NCI-H128 (cell line): ENCODE measurements around the gene TRIM14.
"Not testable (repeated sequence)": the region's sequence is repeated elsewhere in the genome, so short reads cannot be mapped to it uniquely, and the experiment has no call there.

ENCODE experiments used
- DNase-seq: peaks from one replicate; lab custom pipeline; 2025; ENCODE audit not compliant: unreplicated experiment; lab: John Stamatoyannopoulos, UW

The TRIM14 gene

DNA sequence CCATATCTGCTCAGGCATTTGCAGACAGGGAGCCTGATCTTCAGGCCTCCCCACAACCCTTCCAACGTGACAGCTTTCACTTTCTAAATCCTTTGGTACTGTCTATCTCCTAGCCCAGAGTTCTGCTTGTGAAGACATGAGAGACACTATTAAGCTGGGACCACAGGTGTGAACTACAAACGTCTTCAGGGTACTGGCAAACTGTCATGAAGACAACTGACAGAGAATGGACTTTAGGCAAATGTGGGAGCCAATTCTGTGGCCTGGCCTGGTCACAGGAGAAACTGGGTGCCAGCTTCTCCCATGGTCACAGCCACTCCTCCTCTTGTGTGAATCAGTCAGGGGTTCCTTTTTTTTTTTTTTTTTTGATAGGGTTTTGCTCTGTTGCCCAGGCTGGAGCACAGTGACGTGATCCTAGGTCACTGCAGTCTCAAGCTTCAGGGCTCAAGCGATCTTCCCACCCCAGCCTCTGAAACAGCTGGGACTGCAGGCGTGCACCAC is 10.4 kb downstream of the TRIM14 start:
- no peak for DNase-seq

DNA sequence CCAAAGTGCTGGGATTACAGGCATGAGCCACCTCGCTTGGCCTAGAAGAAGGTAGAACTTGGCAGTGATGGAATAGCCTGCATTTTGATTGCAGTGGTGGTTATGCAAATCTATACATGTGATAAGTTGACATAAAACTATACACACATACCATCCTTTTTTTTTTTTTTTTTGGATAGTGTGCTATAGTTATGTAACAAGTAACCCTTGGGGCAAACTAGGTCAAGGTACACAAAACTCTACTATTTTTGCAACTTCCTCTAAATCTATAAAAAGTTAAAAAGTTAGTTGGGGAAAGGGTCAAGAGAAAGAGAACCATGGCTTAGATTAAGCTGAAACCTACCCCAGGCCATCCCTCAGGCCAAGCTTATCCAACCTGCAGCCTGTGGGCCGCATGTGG is 11.1 kb downstream of the TRIM14 start:
- DNase-seq = no peak

DNA sequence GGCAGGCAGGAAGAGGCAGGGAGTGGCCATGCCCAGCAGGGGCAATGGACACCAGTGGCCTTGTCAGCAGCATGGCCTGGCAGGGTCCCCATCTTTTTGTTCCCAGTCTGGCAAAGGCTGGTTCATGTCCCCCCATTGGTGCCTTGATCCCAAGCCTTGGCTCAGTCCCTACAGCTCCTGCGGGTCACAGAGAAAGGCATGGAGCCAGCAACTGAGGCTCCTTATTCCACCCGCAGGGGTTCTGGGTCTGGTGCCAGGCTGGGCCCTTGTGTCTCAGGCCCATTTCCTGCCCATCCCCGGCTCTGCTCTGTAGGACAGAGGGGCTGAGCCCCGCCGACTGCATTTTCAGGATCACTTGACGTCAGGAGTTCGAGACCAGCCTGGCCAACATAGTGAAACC is 14.0 kb downstream of the TRIM14 start:
- DNase-seq = no peak

DNA sequence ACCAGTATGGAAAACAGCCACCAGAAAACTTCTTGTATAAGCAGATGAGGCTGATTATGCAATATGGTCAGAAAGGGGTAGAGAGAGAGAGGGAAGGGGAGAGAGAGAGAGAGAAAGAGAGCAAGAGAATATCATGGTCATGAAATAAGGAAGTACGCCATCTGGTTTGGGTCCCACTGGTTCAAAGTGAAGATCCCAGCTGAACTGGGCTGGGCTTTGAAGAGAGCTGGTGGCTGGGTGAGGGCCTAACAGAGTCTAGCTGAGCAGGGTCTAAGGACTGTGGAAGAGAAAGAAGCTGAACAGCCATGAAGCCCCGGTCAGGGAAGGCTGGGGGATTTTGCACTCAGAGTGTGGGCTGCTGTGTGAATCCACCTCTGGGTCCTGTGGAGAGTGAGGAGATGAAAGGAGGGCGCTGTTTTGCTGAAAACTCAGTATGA is 14.6 kb downstream of the TRIM14 start:
- DNase-seq = no peak

DNA sequence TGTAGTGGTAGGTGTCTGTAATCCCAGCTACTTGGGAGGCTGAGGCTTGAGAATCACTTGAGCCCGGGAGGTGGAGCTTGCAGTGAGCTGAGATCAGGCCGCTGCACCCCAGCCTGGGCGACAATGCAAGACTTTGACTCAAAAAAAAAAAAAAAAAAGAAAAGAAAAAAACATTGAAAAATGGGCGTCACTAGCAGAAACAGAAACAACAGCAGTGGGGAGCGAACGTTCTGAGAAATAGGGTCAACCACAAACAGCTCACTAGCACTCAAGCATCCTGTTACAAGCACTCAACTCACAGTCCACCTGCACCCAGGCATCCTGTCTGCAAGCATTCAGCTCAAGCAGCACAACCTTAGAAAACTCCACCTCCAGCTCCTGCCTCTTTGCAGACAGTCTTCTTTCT is 17.2 kb downstream of the TRIM14 start:
- DNase-seq = peak; percentile 33

DNA sequence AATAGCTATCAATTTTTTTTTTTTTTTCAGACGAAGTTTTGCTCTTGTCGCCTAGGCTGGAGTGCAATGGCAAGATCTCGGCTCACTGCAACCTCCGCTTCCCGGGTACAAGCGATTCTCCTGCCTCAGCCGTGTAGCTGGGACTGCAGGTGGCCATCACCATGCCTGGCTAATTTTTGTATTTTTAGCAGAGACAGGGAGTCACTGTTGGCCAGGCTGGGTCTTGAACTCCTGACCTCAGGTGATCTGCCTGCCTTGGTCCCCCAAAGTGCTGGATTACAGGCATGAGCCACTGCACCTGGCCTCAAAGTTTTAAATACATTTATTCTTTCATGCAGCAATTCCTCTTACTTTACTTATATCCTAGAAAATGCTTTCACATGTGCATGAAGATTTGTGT is 17.6 kb downstream of the TRIM14 start:
- DNase-seq = no peak

DNA sequence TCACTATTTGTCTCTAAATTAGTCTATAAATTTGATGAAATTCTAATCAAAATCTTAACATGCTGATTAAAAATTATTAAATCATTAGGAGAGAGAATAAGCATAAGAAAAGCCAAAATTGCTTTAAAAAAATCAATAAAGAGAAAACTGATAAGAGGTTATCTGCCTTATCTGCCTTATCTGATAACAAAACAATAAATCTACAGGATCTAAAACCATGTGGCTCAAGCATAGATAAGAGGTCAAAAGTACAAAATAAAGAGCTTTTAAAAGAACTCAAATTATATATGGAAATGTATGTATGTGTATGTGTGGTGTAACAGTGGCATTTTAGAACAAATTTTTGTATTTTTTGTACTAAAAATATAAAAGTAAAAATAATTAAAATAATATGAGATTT is 18.6 kb downstream of the TRIM14 start:
- DNase-seq = no peak

DNA sequence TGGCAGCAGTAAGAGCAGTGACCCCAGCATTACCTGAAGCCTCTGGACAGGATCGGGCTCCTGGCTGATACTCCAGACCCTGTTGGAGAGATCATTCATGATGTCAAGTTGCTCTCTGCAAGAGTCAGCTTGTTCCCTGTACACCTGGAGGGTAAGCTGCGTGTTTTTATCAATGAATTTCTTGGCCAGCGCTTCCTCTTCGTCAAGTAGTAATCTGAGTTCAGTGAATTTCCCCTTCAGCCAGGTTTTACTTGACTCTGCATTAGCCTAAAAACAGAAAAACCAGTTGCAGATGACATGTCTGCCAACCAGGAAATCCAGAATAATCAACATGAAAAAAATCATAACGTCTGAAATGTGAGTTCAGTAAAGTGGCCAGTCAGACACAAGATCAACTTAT is 19.1 kb downstream of the TRIM14 start:
- peak; percentile 20 for DNase-seq

DNA sequence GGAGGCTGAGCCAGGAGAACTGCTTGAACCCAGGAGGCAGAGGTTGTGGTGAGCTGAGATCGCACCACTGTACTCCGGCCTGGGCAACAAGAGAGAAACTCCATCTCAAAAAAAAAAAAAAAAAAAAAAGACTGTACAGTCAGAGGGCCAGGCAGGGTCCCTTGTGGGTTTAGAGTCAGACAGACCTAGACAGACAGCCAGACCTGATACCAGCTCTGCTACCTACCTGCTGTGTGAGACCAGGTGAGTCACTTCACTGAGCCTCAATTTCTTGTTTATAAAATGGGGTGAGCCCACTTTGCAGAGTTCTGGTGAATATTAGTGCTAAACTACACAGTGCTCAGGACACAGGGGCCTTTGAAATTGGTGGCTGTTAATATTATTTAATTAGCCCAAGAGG is 19.7 kb downstream of the TRIM14 start:
- DNase-seq = no peak

DNA sequence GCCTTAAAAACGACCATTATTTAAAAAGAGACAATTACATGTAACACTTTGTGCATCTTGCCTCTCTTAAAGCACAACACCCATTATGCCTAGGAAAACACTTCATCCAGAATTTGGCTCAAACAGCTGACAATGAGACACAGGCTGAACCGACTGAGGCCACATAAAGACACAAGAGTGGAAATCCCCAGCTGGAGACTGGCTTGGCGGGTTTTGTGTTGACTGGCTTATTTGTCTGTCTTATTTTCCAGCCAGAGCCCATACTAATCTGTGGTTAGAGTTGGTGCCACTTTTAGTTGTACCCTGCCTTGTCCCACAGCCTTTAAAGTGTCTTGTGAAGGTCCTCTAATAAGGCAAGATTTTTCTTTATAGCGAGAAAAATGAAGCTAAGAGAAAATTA is 21.2 kb downstream of the TRIM14 start:
- DNase-seq = no peak

DNA sequence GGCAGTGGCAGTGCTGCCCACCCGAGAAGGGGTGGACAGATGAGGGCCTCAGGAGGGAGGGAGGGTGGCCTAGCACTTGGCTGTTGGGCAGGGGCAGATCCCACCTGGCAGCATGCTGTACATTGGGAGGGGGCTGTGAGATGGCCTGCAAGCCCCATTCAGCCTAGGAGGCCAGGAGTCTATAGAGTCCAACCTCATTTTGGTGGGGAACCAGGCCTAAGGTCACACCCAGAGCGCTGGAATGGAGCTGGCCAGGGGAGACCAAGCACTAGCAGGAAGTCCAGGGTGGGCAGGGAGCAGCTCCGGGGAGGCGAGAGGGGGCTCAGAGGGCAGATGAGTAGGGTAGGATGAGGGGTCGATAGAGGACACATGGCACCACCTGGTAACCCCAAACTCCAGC is 22.9 kb downstream of the TRIM14 start:
- DNase-seq = no peak

DNA sequence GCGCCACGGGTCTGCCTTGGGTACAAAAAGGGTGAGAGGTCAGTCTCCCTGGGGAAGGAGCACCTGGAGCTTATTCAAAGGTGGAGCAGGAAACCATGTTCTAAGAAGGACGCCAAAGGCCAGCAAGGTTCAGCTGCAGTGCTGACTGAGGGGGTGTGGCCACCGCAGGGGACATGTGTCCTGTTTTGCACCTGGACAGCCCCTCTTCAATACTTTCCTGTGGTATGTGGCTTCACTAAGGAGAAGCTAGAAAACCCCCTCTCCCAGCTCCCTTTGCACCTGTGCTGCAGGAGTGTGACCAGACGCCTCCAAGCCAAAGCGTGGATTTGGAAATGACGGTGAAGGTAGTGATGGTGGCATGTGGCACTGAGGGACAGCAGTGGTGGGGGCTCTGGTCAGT is 23.6 kb downstream of the TRIM14 start:
- DNase-seq = no peak

DNA sequence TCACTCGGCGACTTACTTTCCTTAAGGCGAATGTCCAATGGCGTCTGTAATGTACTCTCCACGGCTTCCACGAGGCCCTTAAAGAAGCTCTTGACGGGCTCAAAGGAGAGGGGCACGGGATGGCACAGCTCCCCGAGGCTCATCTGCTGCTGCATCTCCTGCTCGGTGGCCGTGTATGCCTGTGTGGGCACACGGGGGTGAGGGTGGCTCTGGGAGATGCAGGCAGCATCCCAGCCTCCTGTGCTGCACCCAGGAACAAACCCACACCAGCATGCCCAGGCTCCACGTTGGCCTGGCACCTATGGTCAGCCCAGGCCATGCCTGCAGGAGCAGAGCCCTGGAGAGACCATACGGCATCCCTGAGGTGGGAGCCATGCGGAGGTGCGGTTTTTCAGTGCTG is 24.2 kb downstream of the TRIM14 start:
- DNase-seq = no peak

DNA sequence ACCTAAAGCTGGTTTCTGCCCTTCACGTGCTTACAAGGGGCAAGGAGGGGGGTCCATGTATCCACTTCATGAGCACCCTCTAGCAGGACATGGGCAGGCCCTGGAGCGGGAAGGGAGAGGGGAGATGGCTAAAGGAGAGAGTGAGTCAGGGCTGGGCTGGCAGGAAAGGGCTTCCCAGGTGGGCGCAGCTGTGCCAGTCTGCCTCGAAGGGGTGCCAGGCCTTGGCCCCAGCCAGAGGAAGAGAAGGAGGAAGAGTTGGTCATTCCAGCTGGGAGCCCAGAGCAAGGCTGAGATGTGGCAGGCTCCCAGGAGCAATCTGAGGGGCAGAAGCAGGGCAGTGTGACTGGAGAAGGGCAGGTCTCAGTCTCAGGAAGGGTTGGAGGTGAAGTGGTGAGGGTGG is 24.7 kb downstream of the TRIM14 start:
- no peak for DNase-seq

DNA sequence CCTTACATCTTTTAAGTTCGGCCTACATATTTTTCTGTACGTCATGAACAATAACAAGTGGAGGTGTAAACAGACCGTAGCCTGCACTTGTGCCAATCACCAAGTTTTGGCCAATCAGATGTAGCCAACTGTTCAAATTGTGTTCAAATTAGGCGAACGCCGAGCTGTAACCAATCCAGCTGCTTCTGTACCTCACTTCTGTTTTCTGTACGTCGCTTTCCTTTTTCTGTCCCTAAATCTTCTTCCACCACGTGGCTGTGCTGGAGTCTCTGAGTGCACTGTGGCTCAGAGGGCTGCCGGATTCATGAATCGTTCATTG is 26.4 kb downstream of the TRIM14 start:
- no peak for DNase-seq

DNA sequence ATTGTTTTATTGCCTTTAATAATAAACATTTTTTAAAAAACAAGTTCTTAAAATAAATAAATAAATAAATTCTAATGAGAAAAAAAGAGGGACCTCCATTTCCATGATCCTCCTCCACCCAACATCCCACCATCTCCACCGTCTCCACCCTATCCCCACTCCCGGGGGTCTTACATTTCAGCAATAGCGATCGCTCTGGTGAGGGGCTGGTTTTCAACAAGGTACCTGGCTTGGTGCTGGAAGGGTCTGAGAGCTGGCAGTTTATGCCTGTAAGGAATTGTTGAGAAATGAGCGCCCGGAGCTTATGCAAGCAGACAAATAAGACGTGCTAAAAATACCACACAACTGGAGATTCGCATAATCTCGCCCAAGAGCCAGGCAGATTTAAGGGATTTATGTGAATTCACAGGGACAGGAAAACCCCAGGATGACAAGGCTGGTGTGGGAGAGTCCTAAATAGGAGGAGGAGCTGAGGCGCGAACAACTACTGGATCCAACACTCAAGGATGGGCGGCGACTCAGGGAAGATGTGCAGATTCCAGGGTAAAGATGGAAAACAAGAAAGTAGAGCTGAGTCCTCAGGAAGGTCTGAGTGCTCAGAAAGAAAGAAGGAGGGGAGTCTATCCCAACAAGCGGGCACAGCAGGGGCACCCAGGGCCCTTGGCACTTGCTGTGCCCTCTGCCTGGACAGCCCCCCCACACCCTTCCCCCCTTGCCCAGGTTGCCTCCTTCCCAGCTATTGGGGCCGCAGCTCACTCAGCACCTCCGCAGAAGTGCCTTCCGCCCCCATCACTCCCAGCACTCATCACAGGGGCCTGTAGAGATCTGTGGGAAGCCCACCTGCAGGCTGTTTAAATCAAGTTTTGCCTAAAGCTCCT is 27.0 kb downstream of the TRIM14 start:
- DNase-seq = no peak

DNA sequence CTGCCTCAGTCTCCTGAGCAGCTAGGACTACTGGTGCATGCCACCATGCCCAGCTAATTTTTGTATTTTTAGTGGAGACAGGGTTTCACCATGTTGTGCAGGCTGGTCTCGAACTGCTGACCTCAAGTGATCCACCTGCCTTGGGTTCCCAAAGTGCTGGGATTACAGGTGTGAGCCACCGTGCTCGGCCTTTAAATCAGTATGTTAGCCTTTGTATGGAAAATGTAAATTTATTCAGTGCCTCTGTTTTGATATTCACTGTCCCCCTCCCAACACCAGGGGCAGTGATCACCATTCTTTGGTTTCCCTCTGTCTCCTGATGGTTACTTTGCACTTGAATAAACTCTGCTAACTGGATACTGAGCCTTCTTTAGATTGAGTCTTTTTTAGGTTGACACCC is 28.3 kb downstream of the TRIM14 start:
- not testable (repeated sequence) for DNase-seq

DNA sequence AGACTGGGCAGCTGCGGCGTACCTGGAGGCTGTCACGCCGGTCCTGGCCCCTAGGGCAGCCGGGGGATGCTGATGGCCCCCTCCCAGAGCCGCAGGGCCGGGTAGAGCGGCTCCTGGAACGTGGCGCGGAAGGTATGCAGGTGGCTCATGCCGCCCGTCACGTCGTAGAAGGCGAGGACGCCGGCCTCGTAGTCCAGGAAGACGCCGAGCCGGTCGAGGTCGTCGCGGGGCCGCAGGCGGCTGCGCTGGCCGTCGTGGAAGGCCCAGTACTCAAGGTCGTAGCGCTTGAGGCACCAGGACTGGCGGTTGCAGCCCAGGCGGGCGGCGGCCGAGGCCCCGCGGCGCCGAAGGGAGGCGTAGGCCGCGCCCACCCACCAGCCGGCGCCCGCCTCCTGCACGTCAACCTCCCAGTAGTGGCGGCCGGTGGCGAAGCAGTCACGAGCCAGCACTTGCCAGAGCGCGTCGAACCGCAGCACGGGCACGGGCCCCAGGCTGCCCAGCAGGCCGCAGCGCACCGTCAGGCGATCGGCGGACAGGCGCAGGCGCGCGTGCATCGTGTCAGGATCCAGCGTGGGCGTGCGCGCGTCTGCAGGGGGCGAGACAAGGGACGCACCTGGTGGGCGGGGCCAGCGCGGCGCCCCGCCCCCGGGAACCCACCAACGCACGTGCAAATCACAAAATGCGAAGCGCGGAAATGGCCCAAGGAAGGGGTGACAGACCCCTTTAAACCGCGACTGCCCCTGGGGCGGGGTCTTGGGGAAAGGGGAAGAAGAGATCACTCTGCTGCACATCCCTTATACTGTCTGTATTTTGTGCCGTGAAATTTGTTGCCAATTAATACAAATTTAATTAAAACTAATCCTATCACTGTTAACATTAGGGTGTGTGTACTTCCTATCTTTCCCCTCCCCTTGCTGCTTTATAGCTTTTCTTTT is 31.3 kb downstream of the TRIM14 start:
- DNase-seq = no peak

DNA sequence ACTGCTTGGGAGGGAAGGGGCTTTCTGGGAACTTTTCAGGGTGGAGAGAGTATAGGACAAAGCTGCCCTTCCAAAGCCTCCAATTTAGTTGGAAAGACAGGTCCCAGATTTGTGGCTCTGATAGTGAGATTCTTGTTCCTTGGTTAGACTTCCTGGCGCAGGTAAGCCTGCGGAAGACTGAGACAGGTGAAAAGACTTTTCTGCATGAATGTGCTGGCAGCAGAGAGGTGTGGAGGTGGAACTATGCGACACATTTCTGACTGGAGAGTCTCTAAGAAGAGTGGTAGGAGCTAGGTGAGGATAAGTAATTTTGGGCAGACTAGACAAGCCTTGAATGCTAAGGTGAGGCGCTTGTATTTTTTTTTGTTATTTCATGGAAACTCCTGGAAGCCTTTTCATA is 32.6 kb downstream of the TRIM14 start:
- DNase-seq = no peak

DNA sequence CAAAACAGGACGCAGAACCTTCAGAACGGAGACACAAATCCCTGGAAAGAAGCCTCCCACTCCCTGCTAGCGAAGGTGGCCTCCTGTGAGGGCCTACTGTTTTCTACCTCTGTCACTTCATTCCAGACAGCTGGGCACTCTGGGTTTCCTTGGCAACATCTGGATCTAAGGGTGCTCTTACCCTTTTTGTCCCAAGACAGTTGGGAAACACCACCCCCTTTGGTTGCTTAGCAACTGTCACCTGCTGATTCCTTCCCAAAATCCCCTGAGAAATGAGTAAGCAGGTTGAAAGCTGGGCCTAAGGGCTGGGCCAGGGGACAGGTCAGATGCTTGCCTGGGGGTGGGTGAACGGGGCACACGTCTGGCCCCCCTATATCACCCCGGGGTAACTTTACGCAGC is 33.1 kb downstream of the TRIM14 start:
- DNase-seq = no peak

DNA sequence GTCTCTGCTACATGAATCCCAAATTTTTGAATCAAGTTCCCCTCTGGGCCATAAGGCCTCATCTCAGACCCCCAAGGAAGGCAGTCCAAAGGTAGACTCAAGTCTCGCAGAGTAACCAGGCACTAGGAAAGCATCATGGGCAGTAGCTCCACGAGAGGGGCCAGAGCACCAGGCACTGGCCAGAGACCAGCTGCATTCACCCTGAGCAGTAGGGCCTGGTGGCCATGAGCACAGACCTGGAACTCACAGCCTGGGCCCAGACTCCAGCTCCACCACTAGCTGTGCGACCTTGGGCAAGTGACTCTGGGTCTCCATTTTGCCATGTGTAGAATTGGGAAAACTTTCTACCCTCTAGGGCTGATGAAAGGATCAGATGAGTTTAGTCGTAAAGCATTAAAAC is 34.0 kb downstream of the TRIM14 start:
- no peak for DNase-seq

DNA sequence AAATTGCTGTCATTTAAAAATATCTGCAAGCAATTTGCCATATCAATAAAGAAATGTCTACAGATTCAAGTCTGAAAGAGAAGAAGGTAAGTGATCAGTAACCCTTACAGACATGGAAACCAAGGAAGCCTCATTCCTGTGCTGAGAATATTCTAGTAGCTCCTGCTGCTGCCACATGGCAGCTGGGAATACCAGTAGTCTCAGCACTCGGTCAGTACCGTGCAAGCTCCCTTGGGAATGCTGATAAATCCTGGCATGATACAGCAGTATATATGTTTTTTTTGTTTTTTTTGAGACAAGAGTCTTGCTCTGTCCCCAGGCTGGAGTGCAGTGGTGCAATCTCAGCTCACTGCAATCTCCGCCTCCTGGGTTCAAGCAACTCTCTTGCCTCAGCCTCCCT is 34.6 kb downstream of the TRIM14 start:
- no peak for DNase-seq
